CD4-positive, alpha-beta memory T cell (primary cell): ENCODE results near the gene EXO5. TPM values are rescaled to one million over a fixed set of nuclear protein-coding genes. Genes with fewer than 3 reads are reported as not detected.
A peak's percentile ranks its signal among the peaks of the same experiment; 100 is the strongest.
"Not testable (repeated sequence)": the region's sequence is repeated elsewhere in the genome, so short reads cannot be mapped to it uniquely, and the experiment has no call there.

Experiments used
- CTCF ChIA-PET: fragments of 350-600 bp; sonication (Branson Sonifier 250); formaldehyde crosslinking; loops from one replicate; lab custom pipeline; 2021; ENCODE audit warnings: inconsistent platforms; ENCODE audit not compliant: partially characterized antibody; lab: Charles Lee
- POLR2A ChIA-PET: fragments of 350-600 bp; sonication (Branson Sonifier 250); formaldehyde crosslinking; loops from one replicate; lab custom pipeline; 2021; ENCODE audit not compliant: partially characterized antibody; lab: Charles Lee
- DNase-seq, 5 donors: peaks; one replicate each; pipeline versions ENCODE4 v3.0.0 to v3.0.0-alpha.2; 2020 to 2022; ENCODE audit warnings: mixed read lengths in 1 of 5
- H3K27ac ChIP-seq: one replicate; pipeline ENCODE4 v1.7.0; 2013; ENCODE audit warnings: low read depth, low read length
- H3K27me3 ChIP-seq: 2 replicates; pipeline ENCODE4 v1.7.0; 2013; ENCODE audit warnings: mild to moderate bottlenecking, low read length, moderate library complexity; ENCODE audit not compliant: insufficient read depth
- H3K36me3 ChIP-seq: 2 replicates; pipeline ENCODE4 v1.7.0; 2013; ENCODE audit warnings: mild to moderate bottlenecking, low read length, moderate library complexity; ENCODE audit not compliant: insufficient read depth
- H3K4me1 ChIP-seq: 2 replicates; pipeline ENCODE4 v1.7.0; 2013; ENCODE audit warnings: mild to moderate bottlenecking, low read length, moderate library complexity; ENCODE audit not compliant: insufficient read depth
- H3K4me3 ChIP-seq, 2 donors: one replicate each; pipeline ENCODE4 v1.7.0; 2013; ENCODE audit warnings: low read length in 2 of 2, mild to moderate bottlenecking in 1 of 2
- H3K9me3 ChIP-seq, 2 donors: one replicate each; pipeline ENCODE4 v1.7.0; 2013; ENCODE audit warnings: low read length in 2 of 2, control low read depth in 1 of 2; ENCODE audit not compliant: control insufficient read depth in 1 of 2
- H3K27ac Mint-ChIP-seq, 7 donors: one replicate each; pipeline ENCODE4 v1.8.0; 2020 to 2021; ENCODE audit warnings: mixed read lengths in 7 of 7, mild to moderate bottlenecking in 6 of 7, inconsistent platforms in 3 of 7, moderate library complexity in 3 of 7
- H3K27me3 Mint-ChIP-seq, 2 donors: one replicate each; pipeline ENCODE4 v1.8.0; 2020 to 2021; ENCODE audit warnings: mixed read lengths in 2 of 2
- H3K36me3 Mint-ChIP-seq, 2 donors: one replicate each; pipeline ENCODE4 v1.8.0; 2020 to 2021; ENCODE audit warnings: mixed read lengths in 2 of 2, inconsistent platforms in 1 of 2, mild to moderate bottlenecking in 1 of 2
- H3K4me1 Mint-ChIP-seq, 4 donors: one replicate each; pipeline ENCODE4 v1.8.0; 2020 to 2021; ENCODE audit warnings: mixed read lengths in 4 of 4, mild to moderate bottlenecking in 1 of 4
- H3K4me3 Mint-ChIP-seq, 8 donors: one replicate each; pipeline ENCODE4 v1.8.0; 2020 to 2021; ENCODE audit warnings: mixed read lengths in 8 of 8, mild to moderate bottlenecking in 7 of 8, moderate library complexity in 6 of 8, inconsistent platforms in 3 of 8
- H3K9me3 Mint-ChIP-seq, 8 donors: one replicate each; pipeline ENCODE4 v1.8.0; 2020 to 2021; ENCODE audit warnings: mixed read lengths in 8 of 8, mild to moderate bottlenecking in 5 of 8, inconsistent platforms in 3 of 8, moderate library complexity in 1 of 8
- intact Hi-C: fragments of 100-400 bp; cut with micrococcal nuclease; formaldehyde crosslinking; loops from one replicate; pipeline ENCODE4 v1.15.1; 2023
- polyA plus RNA-seq, 2 donors: library from polyadenylated mRNA; unstranded; fragments of 300-500 nt; fragmentation: Illumina TruSeq; gene quantifications; one replicate each; pipeline ENCODE4 v1.2.3, GENCODE V29; 2021
- total RNA-seq, 2 experiments: library from RNA; stranded (reverse); gene quantifications; one replicate each; pipeline ENCODE4 v1.2.3, GENCODE V29; 2021

Gene EXO5
- total and polyA plus RNA-seq, 4 experiments from 2014 or later, result 4.0 to 10.7 (median 8.5) TPM

DNA sequence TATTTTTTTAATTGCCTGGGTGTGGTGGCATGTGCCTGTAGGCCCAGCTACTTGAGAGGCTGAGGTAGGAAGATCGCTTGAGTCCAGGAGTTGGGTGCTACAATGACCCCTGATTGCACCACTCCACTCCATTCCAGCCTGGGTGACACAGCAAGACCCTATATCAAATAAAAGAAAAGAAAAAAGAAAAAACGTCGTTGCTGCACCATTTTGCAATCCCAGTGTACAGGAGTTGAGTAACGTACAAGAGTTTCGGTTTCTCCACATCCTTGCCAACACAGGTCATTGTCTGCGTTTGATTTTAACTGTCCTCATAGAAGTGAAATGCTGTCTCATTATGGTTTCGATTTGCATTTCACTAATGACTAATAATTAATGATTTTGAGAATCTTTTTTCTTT lies 30.8 kb downstream of the EXO5 start:
- Mint-ChIP-seq H3K9me3 (peaks cover 0 to 2% (median 0%) of the 10 kb centered on the region in 8 donors), H3K27ac (no peak overlapping the region), H3K4me1 (no peaks in the 10 kb centered on the region), H3K27me3 (no peaks in the 10 kb centered on the region), H3K4me3 (peak overlapping the region in 1 of 8 donors; percentile 29), H3K36me3 (peaks cover 44 to 46% of the 10 kb centered on the region in 2 donors)
- intact Hi-C loops, result no loop called here
- no peak overlapping the region for H3K4me3 ChIP-seq
- H3K9me3 ChIP-seq, result no peaks in the 10 kb centered on the region
- no peak for DNase-seq
- H3K4me1 ChIP-seq, result no peaks in the 10 kb centered on the region
- POLR2A ChIA-PET, result no interaction called here
- H3K27ac ChIP-seq, result no peak overlapping the region
- no peaks in the 10 kb centered on the region for H3K36me3 ChIP-seq
- no peaks in the 10 kb centered on the region for H3K27me3 ChIP-seq
- CTCF ChIA-PET, result no interaction called here

- intact Hi-C loops, result no loop called here
- H3K4me3 ChIP-seq, result no peak overlapping the region
- ChIA-PET CTCF (no interaction called here), POLR2A (no interaction called here)
- peaks cover 0 to 3% of the 10 kb centered on the region in 2 donors for H3K9me3 ChIP-seq
- Mint-ChIP-seq H3K27me3 (no peaks in the 10 kb centered on the region), H3K4me3 (no peak overlapping the region), H3K4me1 (no peaks in the 10 kb centered on the region), H3K36me3 (peaks cover 47 to 48% of the 10 kb centered on the region in 2 donors), H3K27ac (no peak overlapping the region), H3K9me3 (peaks cover 2 to 50% (median 30%) of the 10 kb centered on the region in 8 donors)
- H3K27me3 ChIP-seq, result no peaks in the 10 kb centered on the region
- no peak overlapping the region for H3K27ac ChIP-seq
- DNase-seq, result no peak
- H3K36me3 ChIP-seq, result peaks cover 5% of the 10 kb centered on the region
- H3K4me1 ChIP-seq, result no peaks in the 10 kb centered on the region
Measured at GRCh38 chr1:40546957-40547356, 38.4 kb downstream of the EXO5 start.

- Mint-ChIP-seq H3K4me1 (no peaks in the 10 kb centered on the region), H3K4me3 (no peak overlapping the region), H3K36me3 (peaks cover 0 to 4% of the 10 kb centered on the region in 2 donors), H3K27me3 (peaks cover 2 to 4% of the 10 kb centered on the region in 2 donors), H3K9me3 (peaks cover 0 to 22% (median 7%) of the 10 kb centered on the region in 8 donors), H3K27ac (no peak overlapping the region)
- no peak for DNase-seq
- Histone ChIP-seq H3K27me3 (no peaks in the 10 kb centered on the region), H3K36me3 (no peaks in the 10 kb centered on the region), H3K4me3 (no peak overlapping the region), H3K27ac (no peak overlapping the region), H3K9me3 (no peaks in the 10 kb centered on the region), H3K4me1 (no peaks in the 10 kb centered on the region)
- ChIA-PET CTCF (no interaction called here), POLR2A (no interaction called here)
- intact Hi-C loops, result no loop called here
Measured at GRCh38 chr1:40553017-40553416, 44.5 kb downstream of the EXO5 start.

DNA sequence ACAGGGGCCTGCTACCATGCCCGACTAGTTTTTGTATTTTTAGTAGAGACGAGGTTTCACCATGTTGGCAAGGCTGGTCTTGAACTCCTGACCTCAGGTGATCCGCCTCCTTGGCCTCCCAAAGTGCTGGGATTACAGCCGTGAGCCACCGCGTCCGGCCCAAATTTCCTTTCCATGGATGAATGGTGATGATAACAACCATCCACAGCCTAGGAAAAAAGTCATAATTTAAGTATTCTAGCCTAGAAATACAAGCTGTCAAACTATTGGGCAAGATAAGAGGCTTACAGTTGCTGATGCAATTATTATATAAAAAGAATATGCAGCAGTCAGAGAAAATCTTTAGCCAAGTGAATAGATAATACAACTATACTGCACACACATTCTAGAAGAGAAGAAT lies 46.2 kb downstream of the EXO5 start:
- POLR2A ChIA-PET, H3K36me3 Mint-ChIP-seq, DNase-seq, H3K4me3 Mint-ChIP-seq, H3K36me3 ChIP-seq, H3K27me3 ChIP-seq, H3K4me1 ChIP-seq, CTCF ChIA-PET, H3K4me3 ChIP-seq, H3K27ac ChIP-seq, H3K27ac Mint-ChIP-seq, H3K9me3 ChIP-seq, H3K27me3 Mint-ChIP-seq, H3K4me1 Mint-ChIP-seq, intact Hi-C loops: not testable (repeated sequence)
- H3K9me3 Mint-ChIP-seq, result peaks cover 0 to 15% (median 2%) of the 10 kb centered on the region in 8 donors

- Histone ChIP-seq H3K27me3 (no peaks in the 10 kb centered on the region), H3K4me1 (no peaks in the 10 kb centered on the region), H3K9me3 (no peaks in the 10 kb centered on the region), H3K36me3 (no peaks in the 10 kb centered on the region), H3K27ac (no peak overlapping the region), H3K4me3 (no peak overlapping the region)
- POLR2A ChIA-PET, result no interaction called here
- H3K4me3 Mint-ChIP-seq, result no peak overlapping the region
- peaks cover 0 to 8% (median under 1%) of the 10 kb centered on the region in 8 donors for H3K9me3 Mint-ChIP-seq
- intact Hi-C loops, result no loop called here
- H3K4me1 Mint-ChIP-seq, result no peaks in the 10 kb centered on the region
- H3K27ac Mint-ChIP-seq, result no peak overlapping the region
- no peaks in the 10 kb centered on the region for H3K36me3 Mint-ChIP-seq
- no peak for DNase-seq
- CTCF ChIA-PET, result no interaction called here
- peaks cover 6 to 8% of the 10 kb centered on the region in 2 donors for H3K27me3 Mint-ChIP-seq
Measured at GRCh38 chr1:40556121-40556520, 47.6 kb downstream of the EXO5 start.

DNA sequence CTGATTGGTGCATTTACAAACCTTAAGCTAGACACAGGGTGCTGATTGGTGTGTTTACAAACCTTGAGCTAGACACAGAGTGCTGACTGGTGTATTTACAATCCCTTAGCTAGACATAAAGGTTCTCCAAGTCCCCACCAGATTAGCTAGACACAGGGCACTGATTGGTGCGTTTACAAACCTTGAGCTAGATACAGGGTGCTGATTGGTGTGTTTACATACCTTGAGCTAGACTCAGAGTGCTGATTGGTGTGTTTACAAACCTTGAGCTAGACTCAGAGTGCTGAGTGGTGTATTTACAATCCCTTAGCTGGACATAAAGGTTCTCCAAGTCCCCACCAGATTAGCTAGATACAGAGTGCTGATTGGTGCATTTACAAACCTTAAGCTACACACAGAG lies 49.7 kb downstream of the EXO5 start:
- POLR2A ChIA-PET, H3K36me3 Mint-ChIP-seq: not testable (repeated sequence)

GRCh38 chr1:40562185-40562584 lies 53.6 kb downstream of the EXO5 start:
- no peaks in the 10 kb centered on the region for H3K36me3 ChIP-seq
- CTCF ChIA-PET, result no interaction called here
- POLR2A ChIA-PET, result no interaction called here
- Mint-ChIP-seq H3K27ac (no peak overlapping the region), H3K4me3 (no peak overlapping the region), H3K36me3 (no peaks in the 10 kb centered on the region), H3K4me1 (no peaks in the 10 kb centered on the region), H3K27me3 (peaks cover 10 to 12% of the 10 kb centered on the region in 2 donors), H3K9me3 (peaks cover 0 to 2% (median 0%) of the 10 kb centered on the region in 8 donors)
- intact Hi-C loops, result no loop called here
- no peak for DNase-seq
- H3K27ac ChIP-seq, result no peak overlapping the region
- H3K27me3 ChIP-seq, result no peaks in the 10 kb centered on the region
- no peaks in the 10 kb centered on the region for H3K9me3 ChIP-seq
- H3K4me1 ChIP-seq, result no peaks in the 10 kb centered on the region
- H3K4me3 ChIP-seq, result no peak overlapping the region

More for the DNA sequence above, 49.7 kb downstream of the EXO5 start:
- CTCF ChIA-PET, H3K36me3 ChIP-seq, H3K27ac ChIP-seq, intact Hi-C loops, H3K4me3 Mint-ChIP-seq, H3K4me3 ChIP-seq, H3K4me1 Mint-ChIP-seq, H3K4me1 ChIP-seq, DNase-seq, H3K27ac Mint-ChIP-seq, H3K27me3 Mint-ChIP-seq, H3K27me3 ChIP-seq, H3K9me3 Mint-ChIP-seq, H3K9me3 ChIP-seq: not testable (repeated sequence)

- Histone ChIP-seq H3K9me3 (no peaks in the 10 kb centered on the region), H3K27ac (no peak overlapping the region), H3K27me3 (no peaks in the 10 kb centered on the region), H3K4me3 (no peak overlapping the region), H3K36me3 (no peaks in the 10 kb centered on the region), H3K4me1 (no peaks in the 10 kb centered on the region)
- CTCF ChIA-PET, result no interaction called here
- POLR2A ChIA-PET, result no interaction called here
- Mint-ChIP-seq H3K27me3 (peaks cover 8 to 10% of the 10 kb centered on the region in 2 donors), H3K4me3 (no peak overlapping the region), H3K4me1 (no peaks in the 10 kb centered on the region), H3K9me3 (peaks cover 0 to 2% (median 0%) of the 10 kb centered on the region in 8 donors), H3K36me3 (no peaks in the 10 kb centered on the region), H3K27ac (no peak overlapping the region)
- intact Hi-C loops, result no loop called here
- no peak for DNase-seq
Measured at GRCh38 chr1:40563266-40563665, 54.7 kb downstream of the EXO5 start.
